CD4-positive, alpha-beta T cell (primary cell): ENCODE results near the gene POLR2I. TPM values are rescaled to one million over a fixed set of nuclear protein-coding genes. Genes with fewer than 3 reads are reported as not detected.

Source experiments
- ATAC-seq: fragments of 200-7000 bp; cut with Tn5 transposase; one replicate; pipeline ENCODE4 v1.10.0; 2022; ENCODE audit warnings: mild to moderate bottlenecking; ENCODE audit not compliant: poor library complexity
- CTCF ChIA-PET: fragments of 350-600 bp; sonication (Branson Sonifier 250); formaldehyde crosslinking; loops from one replicate; lab custom pipeline; 2021; ENCODE audit warnings: antibody characterized with exemption, inconsistent platforms; lab: Charles Lee
- POLR2A ChIA-PET: fragments of 350-600 bp; sonication (Branson Sonifier 250); formaldehyde crosslinking; loops from one replicate; lab custom pipeline; 2021; ENCODE audit warnings: antibody characterized with exemption, inconsistent platforms; lab: Charles Lee
- DNase-seq, 14 experiments: peaks; one replicate each; pipeline ENCODE4 v3.0.0-alpha.2; 2013 to 2020; ENCODE audit warnings: mixed read lengths in 2 of 14
- H3K27ac ChIP-seq, 2 donors: one replicate each; pipeline versions ENCODE4 v1.5.1 to v1.7.0; 2013; ENCODE audit warnings: low read length in 2 of 2, low read depth in 1 of 2, mild to moderate bottlenecking in 1 of 2
- H3K27me3 ChIP-seq, 2 experiments: 1 replicate in 1 of 2; 2 replicates in 1 of 2; pipeline versions ENCODE4 v1.6.1 to v1.7.0; 2013; ENCODE audit warnings: low read length in 2 of 2, control low read depth in 1 of 2, mild to moderate bottlenecking in 1 of 2, moderate library complexity in 1 of 2; ENCODE audit not compliant: insufficient read depth in 2 of 2, control insufficient read depth in 1 of 2
- H3K36me3 ChIP-seq: one replicate; pipeline ENCODE4 v1.6.1; 2013; ENCODE audit warnings: low read length, control low read depth; ENCODE audit not compliant: insufficient read depth
- H3K4me1 ChIP-seq: one replicate; pipeline ENCODE4 v1.6.1; 2013; ENCODE audit warnings: low read length, control low read depth; ENCODE audit not compliant: insufficient read depth
- H3K4me3 ChIP-seq: one replicate; pipeline ENCODE4 v1.5.1; 2013; ENCODE audit warnings: mild to moderate bottlenecking, low read length, moderate library complexity
- H3K9me3 ChIP-seq, 2 experiments: 1 replicate in 1 of 2; 2 replicates in 1 of 2; pipeline versions ENCODE4 v1.6.1 to v1.7.0; 2013; ENCODE audit warnings: low read length in 2 of 2, mild to moderate bottlenecking in 2 of 2, control low read depth in 1 of 2, moderate library complexity in 1 of 2; ENCODE audit not compliant: control insufficient read depth in 1 of 2, insufficient read depth in 1 of 2
- H3K27ac Mint-ChIP-seq: one replicate; pipeline ENCODE4 v1.8.0; 2020; ENCODE audit warnings: mixed read lengths
- H3K27me3 Mint-ChIP-seq: one replicate; pipeline ENCODE4 v1.8.0; 2021; ENCODE audit warnings: mixed read lengths
- H3K36me3 Mint-ChIP-seq: one replicate; pipeline ENCODE4 v1.8.0; 2021; ENCODE audit warnings: low read depth, mixed read lengths
- H3K4me1 Mint-ChIP-seq: one replicate; pipeline ENCODE4 v1.8.0; 2021; ENCODE audit warnings: low read depth, mixed read lengths
- H3K4me3 Mint-ChIP-seq: one replicate; pipeline ENCODE4 v1.8.0; 2020; ENCODE audit warnings: mild to moderate bottlenecking, mixed read lengths
- H3K9me3 Mint-ChIP-seq: one replicate; pipeline ENCODE4 v1.8.0; 2020; ENCODE audit warnings: mixed read lengths
- intact Hi-C, 2 experiments: fragments of 100-400 bp; cut with DNase I in 1 of 2; cut with micrococcal nuclease in 1 of 2; formaldehyde crosslinking; loops; one replicate each; pipeline versions ENCODE4 v1.15.1 to v1.9.0; 2023 to 2025; cut with DNase I, micrococcal nuclease
- total RNA-seq, 174 experiments: library from RNA in 2 of 174; stranded (reverse) in 2 of 174; gene quantifications; one replicate each; pipeline ENCODE4 v1.2.3 and lab custom pipeline; 2021 to 2026
- TF ChIP-seq, protein P1 (sequence below): fragments of 200-600 bp; IDR thresholded peaks from one replicate; pipeline ENCODE4 v1.8.0; 2022; ENCODE audit warnings: antibody characterized with exemption, mild to moderate bottlenecking

The POLR2I gene
- total RNA-seq, 2 experiments from 2014 or later, result 29.2 to 31.1 TPM

DNA sequence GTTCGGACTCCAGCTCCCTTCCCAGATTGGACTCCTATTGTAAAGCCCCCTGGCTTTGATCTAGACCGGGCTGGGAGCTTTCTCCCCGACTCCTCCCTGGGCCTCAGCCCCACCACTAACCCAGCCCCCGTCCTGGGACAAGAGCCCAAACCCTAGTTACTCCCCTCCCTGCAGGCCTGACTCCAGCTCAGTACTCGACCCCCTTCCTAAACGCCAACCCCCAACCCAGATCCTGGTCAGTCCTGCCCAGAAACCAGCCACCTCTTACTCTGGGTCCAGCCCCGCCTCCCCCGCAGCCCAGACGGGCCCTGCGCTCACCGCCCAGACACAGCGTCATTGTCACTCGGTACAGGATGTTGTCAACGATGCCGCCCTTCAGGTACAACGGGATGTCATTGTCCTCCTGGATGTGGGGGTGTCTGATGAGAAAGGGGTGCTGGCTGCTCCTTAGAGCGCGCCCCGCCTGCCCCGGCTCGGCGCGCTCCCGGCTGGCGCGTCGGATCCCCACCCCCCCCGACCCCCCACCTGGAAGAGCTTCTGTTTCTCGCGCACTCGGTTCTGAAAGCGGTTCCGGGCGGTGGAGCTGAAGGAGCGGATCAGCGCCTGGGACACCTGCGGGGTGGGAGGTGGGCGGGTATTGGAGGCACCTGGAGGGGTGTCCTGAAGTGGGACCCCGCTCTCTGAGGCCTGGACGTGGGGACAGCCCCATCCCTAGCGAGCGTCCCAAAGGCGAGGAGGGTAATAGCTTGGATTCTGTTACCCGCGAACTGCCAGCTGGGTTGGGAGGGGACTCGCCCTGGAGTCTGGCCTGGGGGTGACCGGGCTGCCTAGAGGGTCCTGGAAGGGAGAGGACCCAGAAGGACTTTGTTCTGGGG is 36.7 kb upstream of the POLR2I start:
- Mint-ChIP-seq H3K36me3 (peaks cover 46% of the 10 kb centered on the region), H3K27me3 (no peaks in the 10 kb centered on the region), H3K9me3 (no peaks in the 10 kb centered on the region), H3K27ac (no peak overlapping the region), H3K4me1 (no peaks in the 10 kb centered on the region), H3K4me3 (no peak overlapping the region)
- ChIA-PET POLR2A (interaction anchor here (1.5 kb wide), 2 partner anchors 12 to 23 kb away, joined by 3 read pairs; partner anchors contain the start of gene CAPNS1), CTCF (no interaction called here)
- H3K27me3 ChIP-seq, result no peaks in the 10 kb centered on the region
- ATAC-seq (no peak), DNase-seq (no peak)
- no peak overlapping the region for H3K4me3 ChIP-seq
- intact Hi-C loops, result no loop called here
- no peak overlapping the region for H3K27ac ChIP-seq
- no peaks in the 10 kb centered on the region for H3K4me1 ChIP-seq
- no peaks in the 10 kb centered on the region for H3K9me3 ChIP-seq
- TF ChIP-seq, protein P1, sequence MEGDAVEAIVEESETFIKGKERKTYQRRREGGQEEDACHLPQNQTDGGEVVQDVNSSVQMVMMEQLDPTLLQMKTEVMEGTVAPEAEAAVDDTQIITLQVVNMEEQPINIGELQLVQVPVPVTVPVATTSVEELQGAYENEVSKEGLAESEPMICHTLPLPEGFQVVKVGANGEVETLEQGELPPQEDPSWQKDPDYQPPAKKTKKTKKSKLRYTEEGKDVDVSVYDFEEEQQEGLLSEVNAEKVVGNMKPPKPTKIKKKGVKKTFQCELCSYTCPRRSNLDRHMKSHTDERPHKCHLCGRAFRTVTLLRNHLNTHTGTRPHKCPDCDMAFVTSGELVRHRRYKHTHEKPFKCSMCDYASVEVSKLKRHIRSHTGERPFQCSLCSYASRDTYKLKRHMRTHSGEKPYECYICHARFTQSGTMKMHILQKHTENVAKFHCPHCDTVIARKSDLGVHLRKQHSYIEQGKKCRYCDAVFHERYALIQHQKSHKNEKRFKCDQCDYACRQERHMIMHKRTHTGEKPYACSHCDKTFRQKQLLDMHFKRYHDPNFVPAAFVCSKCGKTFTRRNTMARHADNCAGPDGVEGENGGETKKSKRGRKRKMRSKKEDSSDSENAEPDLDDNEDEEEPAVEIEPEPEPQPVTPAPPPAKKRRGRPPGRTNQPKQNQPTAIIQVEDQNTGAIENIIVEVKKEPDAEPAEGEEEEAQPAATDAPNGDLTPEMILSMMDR, result no peak
- peaks cover 43% of the 10 kb centered on the region for H3K36me3 ChIP-seq

DNA sequence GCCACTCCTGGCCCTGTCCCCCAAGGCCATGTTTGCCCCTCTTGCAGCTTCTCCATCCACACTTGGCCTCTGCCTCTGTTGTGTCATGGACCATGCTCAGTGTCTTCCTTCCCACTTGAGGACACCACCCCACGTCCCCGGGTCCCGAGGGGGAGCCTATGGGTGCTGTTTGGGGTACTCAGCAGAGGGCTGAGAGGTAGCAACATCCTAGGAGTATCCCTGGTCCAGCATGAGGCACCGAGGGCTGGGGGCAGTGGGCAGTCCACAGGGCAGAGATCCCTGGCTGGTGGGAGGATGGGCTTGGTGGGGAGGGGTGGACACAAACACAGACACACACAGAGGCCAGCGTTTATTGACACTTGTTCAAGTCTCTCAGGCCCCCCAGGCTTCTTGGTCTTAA is 35.9 kb upstream of the POLR2I start:
- no peaks in the 10 kb centered on the region for H3K4me1 Mint-ChIP-seq
- TF ChIP-seq, protein P1, result no peak
- Histone ChIP-seq H3K27ac (no peak overlapping the region), H3K36me3 (peaks cover 51% of the 10 kb centered on the region), H3K27me3 (no peaks in the 10 kb centered on the region), H3K9me3 (no peaks in the 10 kb centered on the region), H3K4me3 (no peak overlapping the region), H3K4me1 (no peaks in the 10 kb centered on the region)
- no peaks in the 10 kb centered on the region for H3K27me3 Mint-ChIP-seq
- ATAC-seq (no peak), DNase-seq (no peak)
- H3K9me3 Mint-ChIP-seq, result no peaks in the 10 kb centered on the region
- no peak overlapping the region for H3K27ac Mint-ChIP-seq
- ChIA-PET POLR2A (interaction anchor here (1.5 kb wide), 2 partner anchors 11 to 23 kb away, joined by 3 read pairs; partner anchors contain the start of gene CAPNS1), CTCF (no interaction called here)
- intact Hi-C loops, result no loop called here
- H3K36me3 Mint-ChIP-seq, result peaks cover 54% of the 10 kb centered on the region
- H3K4me3 Mint-ChIP-seq, result no peak overlapping the region

DNA sequence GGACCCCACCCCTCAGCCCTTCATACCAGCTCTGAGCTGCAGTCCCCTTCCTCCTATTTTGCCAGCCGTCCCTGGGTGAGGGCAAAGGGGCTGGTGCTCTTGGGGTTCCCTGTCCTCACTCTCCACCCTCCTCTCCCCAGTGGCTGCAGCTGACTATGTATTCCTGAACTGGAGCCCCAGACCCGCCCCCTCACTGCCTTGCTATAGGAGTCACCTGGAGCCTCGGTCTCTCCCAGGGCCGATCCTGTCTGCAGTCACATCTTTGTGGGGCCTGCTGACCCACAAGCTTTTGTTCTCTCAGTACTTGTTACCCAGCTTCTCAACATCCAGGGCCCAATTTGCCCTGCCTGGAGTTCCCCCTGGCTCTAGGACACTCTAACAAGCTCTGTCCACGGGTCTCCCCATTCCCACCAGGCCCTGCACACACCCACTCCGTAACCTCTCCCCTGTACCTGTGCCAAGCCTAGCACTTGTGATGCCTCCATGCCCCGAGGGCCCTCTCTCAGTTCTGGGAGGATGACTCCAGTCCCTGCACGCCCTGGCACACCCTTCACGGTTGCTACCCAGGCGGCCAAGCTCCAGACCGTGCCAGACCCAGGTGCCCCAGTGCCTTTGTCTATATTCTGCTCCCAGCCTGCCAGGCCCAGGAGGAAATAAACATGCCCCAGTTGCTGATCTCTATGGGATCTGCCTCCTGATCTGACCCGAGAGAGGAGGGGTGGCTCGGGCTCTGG is 35.2 kb upstream of the POLR2I start:
- H3K4me3 Mint-ChIP-seq, result no peak overlapping the region
- H3K27me3 ChIP-seq, result no peaks in the 10 kb centered on the region
- no peak overlapping the region for H3K27ac Mint-ChIP-seq
- no peaks in the 10 kb centered on the region for H3K4me1 ChIP-seq
- H3K4me1 Mint-ChIP-seq, result no peaks in the 10 kb centered on the region
- no peaks in the 10 kb centered on the region for H3K27me3 Mint-ChIP-seq
- intact Hi-C loops, result no loop called here
- H3K9me3 ChIP-seq, result no peaks in the 10 kb centered on the region
- DNase-seq, result no peak
- POLR2A ChIA-PET, result interaction anchor here (1.5 kb wide), 1 partner anchor 10 kb away, joined by 3 read pairs; the partner anchor contains the start of gene CAPNS1
- H3K36me3 ChIP-seq, result peaks cover 53% of the 10 kb centered on the region
- no peak overlapping the region for H3K27ac ChIP-seq
- ATAC-seq, result no peak
- peaks cover 61% of the 10 kb centered on the region for H3K36me3 Mint-ChIP-seq
- CTCF ChIA-PET, result no interaction called here
- H3K9me3 Mint-ChIP-seq, result no peaks in the 10 kb centered on the region
- H3K4me3 ChIP-seq, result no peak overlapping the region
- TF ChIP-seq, protein P1, result no peak
